Endothelial cell of umbilical vein (primary cell): ENCODE results near the gene RHD. TPM values are rescaled to one million over a fixed set of nuclear protein-coding genes. Genes with fewer than 3 reads are reported as not detected.
"Not testable (repeated sequence)": the region's sequence is repeated elsewhere in the genome, so short reads cannot be mapped to it uniquely, and the experiment has no call there.

Source experiments
- BruUV-seq: library from RNA; stranded (reverse); fragments of 400-500 nt; replicated peaks from 2 replicates; lab custom pipeline; 2021; lab: Mats Ljungman, UMichigan
- CTCF ChIA-PET: fragments of 300-600, 350-600 bp; sonication (Branson Sonifier 250); formaldehyde crosslinking; loops from one replicate; lab custom pipeline; 2021; ENCODE audit warnings: antibody characterized with exemption, inconsistent platforms; lab: Charles Lee
- POLR2A ChIA-PET: fragments of 300-600, 350-600 bp; sonication (Branson Sonifier 250); formaldehyde crosslinking; loops from one replicate; lab custom pipeline; 2021; ENCODE audit warnings: antibody characterized with exemption, inconsistent platforms; lab: Charles Lee
- DNase-seq: peaks from one replicate; pipeline ENCODE4 v3.0.0-alpha.2; 2011; ENCODE audit warnings: low read depth, low spot score
- FAIRE-seq: peaks from 2 replicates; lab custom pipeline; 2011; peaks lifted over from hg19 to GRCh38; lab: Jason Lieb, UNC
- H2AFZ ChIP-seq: 2 replicates; pipeline ENCODE4 v1.6.0; 2012; ENCODE audit warnings: low read depth, low read length, control low read depth, inconsistent platforms
- H3K27ac ChIP-seq: 2 replicates; pipeline ENCODE4 v1.5.1; 2011; ENCODE audit warnings: low read depth, mild to moderate bottlenecking, control low read depth, low read length, moderate library complexity; ENCODE audit not compliant: insufficient read depth
- H3K27me3 ChIP-seq, 2 experiments: 2 replicates each; pipeline versions ENCODE4 v1.6.0 to v1.6.1; 2011; ENCODE audit warnings: low read length in 2 of 2, mixed read lengths in 1 of 2; ENCODE audit not compliant: control insufficient read depth in 2 of 2, insufficient read depth in 2 of 2
- H3K36me3 ChIP-seq, 2 experiments: 2 replicates in 1 of 2; 3 replicates in 1 of 2; pipeline ENCODE4 v1.5.1; 2011; ENCODE audit warnings: low read length in 2 of 2, mild to moderate bottlenecking in 1 of 2, moderate library complexity in 1 of 2; ENCODE audit not compliant: control insufficient read depth in 2 of 2, insufficient read depth in 2 of 2; ENCODE audit errors: extremely low read depth in 1 of 2
- H3K4me1 ChIP-seq: 3 replicates; pipeline ENCODE4 v1.5.1; 2011; ENCODE audit warnings: mild to moderate bottlenecking, low read length; ENCODE audit not compliant: control insufficient read depth, insufficient read depth; ENCODE audit errors: extremely low read depth
- H3K4me2 ChIP-seq: 2 replicates; pipeline ENCODE4 v1.6.1; 2011; ENCODE audit warnings: low read length, control low read depth, mixed read lengths; ENCODE audit not compliant: insufficient read depth
- H3K4me3 ChIP-seq, 3 experiments: fragments of 200-600 bp in 1 of 3; sonication (generic), shearing (Covaris generic) in 1 of 3; replicated peaks in 1 of 3; 2 replicates each; pipeline ENCODE4 v1.5.1; 2011 to 2016; ENCODE audit warnings: control low read depth in 3 of 3, low read length in 3 of 3, mild to moderate bottlenecking in 2 of 3, inconsistent platforms in 1 of 3, low read depth in 1 of 3, moderate library complexity in 1 of 3; ENCODE audit not compliant: insufficient read depth in 1 of 3
- H3K79me2 ChIP-seq: 2 replicates; pipeline ENCODE4 v1.6.0; 2012; ENCODE audit warnings: low read length, inconsistent platforms; ENCODE audit not compliant: control insufficient read depth, insufficient read depth
- H3K9ac ChIP-seq: replicated peaks from 2 replicates; pipeline ENCODE3; 2011; ENCODE audit warnings: low read length, control low read depth; ENCODE audit not compliant: insufficient read depth; ENCODE audit errors: extremely low read depth
- H3K9me1 ChIP-seq: replicated peaks from 3 replicates; pipeline ENCODE4 v1.6.0; 2011; ENCODE audit warnings: mild to moderate bottlenecking, low read length; ENCODE audit not compliant: control insufficient read depth, insufficient read depth; ENCODE audit errors: extremely low read depth
- H3K9me3 ChIP-seq: replicated peaks from 2 replicates; pipeline ENCODE4 v1.5.1; 2012; ENCODE audit warnings: low read length, inconsistent platforms; ENCODE audit not compliant: control insufficient read depth, insufficient read depth
- H4K20me1 ChIP-seq: replicated peaks from 2 replicates; pipeline ENCODE3; 2011; ENCODE audit warnings: mild to moderate bottlenecking, low read length; ENCODE audit not compliant: control insufficient read depth, insufficient read depth; ENCODE audit errors: extremely low read depth
- EZH2 ChIP-seq: IDR thresholded peaks from 2 replicates; pipeline ENCODE4 v1.6.1; 2012; ENCODE audit warnings: borderline replicate concordance, low read depth, mild to moderate bottlenecking, moderate library complexity, low read length, inconsistent platforms; ENCODE audit not compliant: severe bottlenecking
- FOS ChIP-seq: IDR thresholded peaks from 2 replicates; pipeline ENCODE4 v1.6.1; 2011; ENCODE audit warnings: mild to moderate bottlenecking, low read length, moderate library complexity, borderline replicate concordance; ENCODE audit not compliant: insufficient read depth
- GATA2 ChIP-seq: IDR thresholded peaks from 2 replicates; pipeline ENCODE4 v1.7.0; 2011; ENCODE audit warnings: low read depth, mild to moderate bottlenecking, moderate library complexity, mixed read lengths, low read length; ENCODE audit not compliant: insufficient read length, insufficient read depth
- JUN ChIP-seq: IDR thresholded peaks from 2 replicates; pipeline ENCODE4 v1.6.1; 2011; ENCODE audit warnings: borderline replicate concordance, low read depth; ENCODE audit not compliant: insufficient read length, insufficient read depth
- MYC ChIP-seq: IDR thresholded peaks from one replicate; pipeline ENCODE4 v1.6.1; 2011; ENCODE audit warnings: mild to moderate bottlenecking, low read depth, low read length
- POLR2A ChIP-seq: IDR thresholded peaks from 2 replicates; pipeline ENCODE4 v1.6.1; 2012; ENCODE audit warnings: low read depth, mild to moderate bottlenecking, control low read depth, low read length
- POLR2AphosphoS5 ChIP-seq: IDR thresholded peaks from 2 replicates; pipeline ENCODE4 v1.6.1; 2012; ENCODE audit warnings: low read depth, mild to moderate bottlenecking, control low read depth, low read length, moderate library complexity; ENCODE audit not compliant: insufficient read depth
- dilution Hi-C: fragments of 300-500 bp; cut with MboI; formaldehyde crosslinking; loops from one replicate; pipeline ENCODE4 v1.15.0; 2019; ENCODE audit warnings: low sequenced_read_pairs; ENCODE audit not compliant: extremely low pct_ligation_motif_present
- intact Hi-C: fragments of 100-400 bp; cut with micrococcal nuclease; formaldehyde crosslinking; loops from one replicate; pipeline ENCODE4 v1.10.0; 2022
- polyA plus RNA-seq, 4 experiments: library from polyadenylated mRNA; depleted of rRNA in 3 of 4; stranded (reverse) in 3 of 4; unstranded in 1 of 4; fragments of >200 nt; gene quantifications; 2 replicates each; pipeline versions ENCODE4 v1.2.1 to v1.2.3, GENCODE V29; 2011 to 2012; ENCODE audit warnings: missing spikeins in 1 of 4
- total RNA-seq: library from RNA; stranded (reverse); gene quantifications from 2 replicates; pipeline ENCODE4 v1.2.3, GENCODE V29; 2021
- TF ChIP-seq, protein P1 (sequence below), 2 donors: IDR thresholded peaks; 1 replicate in 1 of 2; 2 replicates in 1 of 2; pipeline ENCODE4 v1.5.1; 2011; ENCODE audit warnings: low read length in 2 of 2, mild to moderate bottlenecking in 2 of 2, moderate library complexity in 2 of 2, control low read depth in 1 of 2, inconsistent platforms in 1 of 2, low read depth in 1 of 2; ENCODE audit not compliant: insufficient read depth in 1 of 2; ENCODE audit errors: extremely low read depth in 1 of 2
- TF ChIP-seq, protein P2 (sequence below): IDR thresholded peaks from 2 replicates; pipeline ENCODE4 v1.6.1; 2011; ENCODE audit not compliant: insufficient read depth, insufficient read length

Gene RHD
- total and polyA plus RNA-seq, 2 donors (not counting 3 experiments of a cell fraction or from before 2014, with no cell fraction given): not detected

DNA sequence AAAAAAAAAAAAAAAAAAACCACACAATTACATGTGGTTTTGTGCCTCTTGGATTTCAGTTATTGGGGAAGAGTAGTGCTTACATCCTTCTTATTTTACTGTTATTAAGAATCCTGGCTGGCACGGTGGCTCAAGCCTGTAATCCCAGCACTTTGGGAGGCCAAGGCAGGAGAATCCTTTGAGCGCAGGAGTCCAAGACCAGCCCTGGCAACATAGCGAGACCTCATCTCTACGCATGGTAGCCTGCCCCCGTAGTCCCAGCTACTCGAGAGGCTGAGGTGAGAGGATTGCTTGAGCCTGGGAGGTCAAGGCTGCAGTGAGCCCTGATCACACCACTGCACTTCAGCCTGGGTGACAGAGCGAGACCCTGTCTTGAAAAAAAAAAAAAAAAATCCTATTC, 36.0 kb upstream of the RHD start:
- FAIRE-seq, H3K27ac ChIP-seq, H3K4me2 ChIP-seq, H3K9me3 ChIP-seq, H4K20me1 ChIP-seq, H3K36me3 ChIP-seq, H2AFZ ChIP-seq, H3K4me3 ChIP-seq, H3K9me1 ChIP-seq, dilution Hi-C loops, POLR2A ChIA-PET, H3K27me3 ChIP-seq, BruUV-seq, CTCF ChIA-PET, DNase-seq, H3K9ac ChIP-seq: not testable (repeated sequence)
- Histone ChIP-seq H3K4me1 (peaks cover 22% of the 10 kb centered on the region), H3K79me2 (peaks cover 13% of the 10 kb centered on the region)
- intact Hi-C loops: loop anchor here (10.0 kb wide), 1 partner anchor 569 kb away; the partner anchor contains the start of gene SELENON

DNA sequence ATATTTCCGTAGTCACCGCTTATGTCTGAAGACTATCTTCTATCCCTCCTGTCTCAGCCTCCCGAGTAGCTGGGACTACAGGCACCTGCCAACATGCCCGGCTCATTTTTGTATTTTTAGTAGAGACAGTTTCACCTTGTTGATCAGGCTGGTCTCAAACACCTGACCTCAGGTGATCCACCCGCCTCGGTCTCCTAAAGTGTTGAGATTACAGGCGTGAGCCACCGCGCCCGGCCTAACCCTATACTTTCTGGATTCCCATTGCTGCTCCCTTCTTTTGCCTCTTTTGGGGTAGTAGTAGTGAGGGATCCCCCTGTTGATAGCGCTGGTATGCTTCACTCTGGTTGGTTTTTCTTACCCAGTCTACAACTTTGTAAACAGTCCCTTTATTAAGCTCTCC, 34.3 kb upstream of the RHD start:
- H3K4me1 ChIP-seq: peaks cover 18% of the 10 kb centered on the region
- H3K9me1 ChIP-seq: no peaks in the 10 kb centered on the region
- H3K27me3 ChIP-seq: no peaks in the 10 kb centered on the region
- no peak overlapping the region for H3K4me2 ChIP-seq
- POLR2A ChIA-PET: interaction anchor here (0.6 kb wide), 1 partner anchor 94 kb away, joined by 4 read pairs; no protein-coding TSS in a partner anchor
- peaks cover 7 to 12% of the 10 kb centered on the region in 2 experiments for H3K36me3 ChIP-seq
- CTCF ChIA-PET: no interaction called here
- H4K20me1 ChIP-seq: peaks cover 2% of the 10 kb centered on the region
- no peak overlapping the region for H3K9ac ChIP-seq
- BruUV-seq: no TSS peak
- intact Hi-C loops (loop anchor here (10.0 kb wide), 1 partner anchor 567 kb away; the partner anchor contains the start of gene SELENON), dilution Hi-C loops (no loop called here)
- FAIRE-seq (no peak), DNase-seq (no peak)
- H2AFZ ChIP-seq: no peak overlapping the region
- TF ChIP-seq GATA2: no peak
- TF ChIP-seq FOS: no peak
- TF ChIP-seq JUN: no peak
- no peak for TF ChIP-seq MYC
- TF ChIP-seq, protein P1, sequence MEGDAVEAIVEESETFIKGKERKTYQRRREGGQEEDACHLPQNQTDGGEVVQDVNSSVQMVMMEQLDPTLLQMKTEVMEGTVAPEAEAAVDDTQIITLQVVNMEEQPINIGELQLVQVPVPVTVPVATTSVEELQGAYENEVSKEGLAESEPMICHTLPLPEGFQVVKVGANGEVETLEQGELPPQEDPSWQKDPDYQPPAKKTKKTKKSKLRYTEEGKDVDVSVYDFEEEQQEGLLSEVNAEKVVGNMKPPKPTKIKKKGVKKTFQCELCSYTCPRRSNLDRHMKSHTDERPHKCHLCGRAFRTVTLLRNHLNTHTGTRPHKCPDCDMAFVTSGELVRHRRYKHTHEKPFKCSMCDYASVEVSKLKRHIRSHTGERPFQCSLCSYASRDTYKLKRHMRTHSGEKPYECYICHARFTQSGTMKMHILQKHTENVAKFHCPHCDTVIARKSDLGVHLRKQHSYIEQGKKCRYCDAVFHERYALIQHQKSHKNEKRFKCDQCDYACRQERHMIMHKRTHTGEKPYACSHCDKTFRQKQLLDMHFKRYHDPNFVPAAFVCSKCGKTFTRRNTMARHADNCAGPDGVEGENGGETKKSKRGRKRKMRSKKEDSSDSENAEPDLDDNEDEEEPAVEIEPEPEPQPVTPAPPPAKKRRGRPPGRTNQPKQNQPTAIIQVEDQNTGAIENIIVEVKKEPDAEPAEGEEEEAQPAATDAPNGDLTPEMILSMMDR (IDR thresholded peaks at IDR 0.05; ENCODE audit: extremely low read depth in 1 of 2, insufficient read depth in 1 of 2, low read depth in 1 of 2, low read length in 2 of 2): no peak
- no peak for TF ChIP-seq POLR2A
- no peak for TF ChIP-seq POLR2AphosphoS5
- no peak for TF ChIP-seq EZH2
- TF ChIP-seq, protein P2, sequence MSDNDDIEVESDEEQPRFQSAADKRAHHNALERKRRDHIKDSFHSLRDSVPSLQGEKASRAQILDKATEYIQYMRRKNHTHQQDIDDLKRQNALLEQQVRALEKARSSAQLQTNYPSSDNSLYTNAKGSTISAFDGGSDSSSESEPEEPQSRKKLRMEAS: no peak
- H3K9me3 ChIP-seq: no peaks in the 10 kb centered on the region
- no peak overlapping the region for H3K27ac ChIP-seq
- H3K79me2 ChIP-seq: peaks cover 6% of the 10 kb centered on the region
- H3K4me3 ChIP-seq: no peak overlapping the region
